GM18519 (cell line): ENCODE data around the gene MTARC2.

Experiments used
- ATAC-seq: cut with Tn5 transposase; IDR thresholded peaks from one replicate; pipeline ENCODE4 v1.9.1; 2021; ENCODE audit warnings: mild to moderate bottlenecking, moderate library complexity; ENCODE audit not compliant: unreplicated experiment, low FRiP score

Gene MTARC2

DNA sequence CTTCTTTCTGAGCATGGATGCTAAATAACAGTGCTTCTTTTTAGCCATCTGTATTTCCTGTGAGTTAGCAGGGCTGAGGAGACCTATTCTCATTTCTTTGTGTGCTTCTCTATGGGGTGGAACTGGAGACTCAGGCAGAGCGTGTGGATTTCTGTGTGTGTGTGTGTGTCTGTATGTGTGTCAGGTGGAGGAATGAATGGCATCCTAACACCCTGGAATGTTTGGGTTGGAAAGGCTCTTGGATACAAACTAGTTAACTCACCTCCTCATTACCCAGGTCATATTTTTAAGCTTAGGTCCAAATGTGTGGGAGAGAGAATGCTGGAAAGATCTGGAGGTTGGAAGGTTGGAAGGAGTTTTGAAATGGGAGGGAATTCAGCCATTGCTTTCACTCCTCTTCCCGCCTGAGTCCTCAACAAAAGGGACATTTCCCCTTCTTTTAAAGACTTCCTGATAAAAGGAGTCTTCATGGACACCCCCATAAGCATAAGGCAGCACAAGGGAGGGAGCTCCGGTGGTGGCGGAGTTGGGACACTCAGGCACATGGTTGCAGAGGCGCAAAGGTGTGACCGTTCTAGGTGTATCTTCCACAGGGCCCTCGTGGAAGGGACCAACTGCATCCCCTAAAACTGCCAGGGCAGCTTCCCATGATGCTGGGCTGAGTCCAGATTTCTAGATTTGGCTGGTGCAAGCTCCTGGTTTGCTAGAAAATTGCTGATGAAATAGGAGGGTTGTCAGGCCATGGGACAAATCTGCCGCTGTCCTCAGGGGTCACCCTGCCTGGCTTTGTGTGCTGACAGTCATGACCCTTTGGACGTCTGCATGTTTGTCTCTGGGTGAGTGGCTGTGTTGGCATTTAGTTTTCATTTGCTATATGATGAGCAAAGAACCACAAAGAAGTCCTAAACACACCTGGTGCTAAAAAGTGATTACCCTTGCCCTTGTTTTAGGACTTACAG is 76.2 kb downstream of the MTARC2 start:
- no peak for ATAC-seq

DNA sequence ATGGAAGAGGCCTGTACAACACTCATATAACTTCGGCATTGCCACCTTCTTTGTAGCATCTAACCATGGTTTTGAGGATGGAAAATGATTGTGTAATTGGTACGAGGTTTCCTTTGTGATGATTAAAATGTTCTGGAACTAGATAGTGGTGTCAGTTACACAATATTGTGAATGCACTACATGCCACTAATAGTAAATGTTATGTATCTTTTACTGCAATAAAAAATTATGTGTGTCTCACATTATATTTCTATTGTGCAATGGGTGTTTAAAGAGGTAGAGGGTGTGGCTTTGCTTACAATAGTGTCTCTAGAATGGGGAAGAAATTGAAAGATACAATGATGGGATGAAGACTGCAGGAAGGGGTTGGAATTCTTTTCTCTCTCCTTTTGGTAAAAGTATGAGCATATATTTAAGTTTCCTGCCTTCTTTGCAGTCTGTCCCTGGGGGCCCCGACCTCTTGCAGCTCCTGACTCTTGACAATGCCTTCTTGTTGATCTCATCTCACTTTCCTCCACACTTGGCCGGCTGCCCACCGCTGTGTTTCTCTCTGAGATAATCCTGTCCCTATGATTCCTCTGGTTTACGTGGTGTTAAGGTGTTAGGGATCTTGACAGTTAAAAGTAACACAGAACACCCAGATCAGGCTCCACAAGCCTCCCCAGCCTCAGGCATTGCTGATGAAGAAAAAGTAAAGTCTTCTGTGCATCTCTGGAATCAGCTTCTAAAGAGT is 77.9 kb downstream of the MTARC2 start:
- ATAC-seq: no peak

DNA sequence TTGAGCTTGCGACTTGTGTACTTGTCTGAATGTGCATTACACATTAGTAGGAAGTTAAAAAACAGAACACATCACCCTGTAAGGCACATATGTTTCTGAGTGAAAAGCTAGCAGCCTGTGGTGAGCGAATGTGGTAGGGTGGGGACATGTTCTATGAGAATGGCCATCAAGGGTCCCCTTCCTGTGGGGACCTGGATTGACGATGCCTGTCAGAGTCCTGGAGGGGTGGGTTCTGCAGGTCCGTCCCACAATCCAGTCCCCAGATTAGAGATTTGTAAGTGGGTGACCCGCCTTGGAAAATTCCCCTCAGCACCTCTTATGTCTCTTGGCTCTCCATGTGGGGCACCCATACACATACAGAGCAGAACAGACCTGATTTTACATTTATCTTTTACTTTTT is 78.6 kb downstream of the MTARC2 start:
- no peak for ATAC-seq

DNA sequence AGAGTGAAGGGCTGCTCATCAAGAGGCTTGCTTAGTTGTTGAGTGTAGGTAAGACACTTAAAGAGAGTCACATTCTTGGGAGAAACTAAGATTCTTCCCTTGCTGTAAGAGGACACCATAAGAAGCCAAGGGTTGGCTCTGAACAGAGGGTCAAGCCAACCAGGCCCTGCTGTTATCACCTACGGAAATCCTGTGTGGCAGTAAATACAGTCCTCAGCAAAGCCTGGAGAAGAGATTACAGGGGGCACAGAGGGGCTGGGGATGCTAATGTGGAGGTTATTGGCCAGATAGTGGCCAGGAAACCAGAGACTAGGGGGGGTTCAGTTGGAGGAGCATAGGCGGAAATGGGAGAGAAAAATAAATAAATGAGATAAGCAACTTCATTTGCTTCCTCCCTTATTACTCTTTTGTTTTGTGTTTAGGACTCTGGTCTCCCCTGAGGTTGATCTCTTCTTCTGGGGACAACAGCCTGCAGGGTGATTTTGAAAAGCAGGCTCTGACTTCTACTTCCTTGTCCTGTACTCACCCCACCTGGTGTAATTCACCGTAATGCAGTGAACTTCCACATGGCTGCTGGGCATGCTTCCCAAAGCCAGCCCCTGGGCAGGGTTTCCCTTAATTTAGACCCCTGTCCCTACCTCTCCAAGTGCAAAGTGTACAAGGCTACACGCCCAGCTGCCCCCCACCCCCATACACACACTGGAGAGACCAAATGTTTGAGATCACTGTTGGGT is 79.5 kb downstream of the MTARC2 start:
- no peak for ATAC-seq

DNA sequence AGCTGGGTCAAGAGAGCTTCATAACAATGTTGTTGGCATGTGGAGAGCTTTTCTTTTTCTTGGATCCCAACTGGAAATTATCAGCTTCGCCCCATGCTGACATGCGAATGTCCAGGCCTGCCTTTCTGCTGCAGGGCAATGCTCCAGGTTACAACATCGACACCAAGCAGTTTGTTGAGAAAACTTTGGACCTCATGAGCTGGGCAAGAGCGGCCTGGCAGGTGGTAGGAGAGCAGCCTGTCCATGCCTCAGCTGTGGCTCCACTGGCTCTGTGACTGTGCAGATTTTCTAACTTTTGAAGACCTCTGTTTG is 80.0 kb downstream of the MTARC2 start:
- ATAC-seq: no peak

DNA sequence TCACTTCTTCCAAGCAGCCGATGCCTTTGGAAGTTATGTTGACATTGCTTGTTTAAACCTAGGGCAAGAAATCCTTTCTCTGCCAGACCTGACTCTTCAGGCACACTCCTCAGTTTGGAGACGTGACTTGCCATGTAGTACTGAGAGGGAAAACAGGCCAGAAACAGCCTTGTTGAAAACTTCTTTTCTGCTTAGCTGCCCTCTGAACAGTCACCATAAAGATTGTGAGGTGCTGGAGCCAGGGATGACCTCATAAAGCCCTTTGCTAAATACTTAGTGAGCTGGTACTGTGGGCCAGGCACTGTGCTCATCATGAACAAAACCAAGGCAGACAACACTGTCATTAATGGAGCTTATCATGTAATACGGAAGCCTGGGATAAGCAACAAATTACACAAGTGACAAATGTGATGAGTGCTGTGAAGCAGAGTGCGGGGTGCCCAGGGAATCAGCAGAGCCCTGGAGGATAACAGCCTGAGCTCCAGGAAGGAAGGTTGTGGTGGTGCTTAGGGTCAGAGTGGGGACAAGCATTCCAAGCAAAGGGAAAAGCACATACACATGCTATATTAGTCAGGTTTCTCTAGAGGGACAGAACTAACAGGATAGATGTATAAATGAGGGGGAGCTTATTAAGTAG is 80.9 kb downstream of the MTARC2 start:
- ATAC-seq: no peak

DNA sequence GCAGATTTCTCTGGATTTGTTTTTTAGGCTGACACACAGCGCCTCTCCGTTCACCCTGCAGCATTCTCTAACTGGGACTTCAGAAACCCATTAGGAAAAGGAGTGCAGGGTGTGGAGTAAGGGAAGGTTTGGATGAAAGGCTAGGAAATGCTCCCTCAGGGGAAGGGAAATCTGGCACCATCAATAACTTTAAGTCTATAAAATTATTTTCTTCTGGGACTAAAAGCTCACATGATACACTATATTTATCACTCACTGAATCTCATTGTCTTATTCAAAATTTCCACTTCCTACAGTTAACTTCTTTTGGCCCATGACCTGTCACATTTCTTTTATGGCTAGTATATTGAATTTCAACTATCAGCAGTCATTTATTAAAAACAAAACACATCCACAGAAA is 85.3 kb downstream of the MTARC2 start:
- no peak for ATAC-seq
